IMR-90 (cell line): Measurements from ENCODE around the gene SLX4IP. TPM values are rescaled to one million over a fixed set of nuclear protein-coding genes. Genes with fewer than 3 reads are reported as not detected.

ENCODE experiments used
- ATAC-seq: fragments of 200-7000 bp; cut with Tn5 transposase; 2 replicates; pipeline ENCODE4 v1.9.1; 2020; ENCODE audit warnings: low read depth, mild to moderate bottlenecking, moderate library complexity
- BruUV-seq: library from RNA; stranded (reverse); fragments of 400-500 nt; replicated peaks from 2 replicates; lab custom pipeline; 2021; lab: Mats Ljungman, UMichigan
- CTCF ChIA-PET: fragments of 300-600 bp; formaldehyde crosslinking; extraction: SDS; loops from one replicate; lab custom pipeline; 2021; ENCODE audit warnings: antibody characterized with exemption; lab: Yijun Ruan, JAX
- POLR2A ChIA-PET: fragments of 300-600 bp; sonication (Branson Sonifier 250); formaldehyde crosslinking; loops from one replicate; lab custom pipeline; 2022; ENCODE audit warnings: antibody characterized with exemption; ENCODE audit not compliant: unreplicated experiment; lab: Charles Lee
- DNase-seq: peaks from one replicate; pipeline ENCODE4 v3.0.0; 2013
- H2AFZ ChIP-seq: replicated peaks from 2 replicates; pipeline ENCODE3; 2013; ENCODE audit warnings: low read length, mild to moderate bottlenecking; ENCODE audit not compliant: poor library complexity
- H2AK5ac ChIP-seq: 2 replicates; pipeline ENCODE4 v1.6.1; 2013; ENCODE audit warnings: low read depth, low read length, inconsistent platforms
- H2AK9ac ChIP-seq: replicated peaks from 2 replicates; pipeline ENCODE3; 2013; ENCODE audit warnings: mild to moderate bottlenecking, low read depth, low read length, moderate library complexity; ENCODE audit not compliant: poor library complexity
- H2BK120ac ChIP-seq: 2 replicates; pipeline ENCODE4 v1.6.1; 2013; ENCODE audit warnings: low read depth, low read length, inconsistent platforms
- H2BK15ac ChIP-seq: 3 replicates; pipeline ENCODE4 v1.6.1; 2013; ENCODE audit warnings: low read depth, low read length, inconsistent platforms
- H2BK20ac ChIP-seq: 2 replicates; pipeline ENCODE4 v1.6.1; 2013; ENCODE audit warnings: low read depth, mild to moderate bottlenecking, inconsistent platforms, low read length, moderate library complexity
- H2BK5ac ChIP-seq: 2 replicates; pipeline ENCODE4 v1.6.1; 2013; ENCODE audit warnings: mild to moderate bottlenecking, low read depth, low read length, inconsistent platforms; ENCODE audit not compliant: poor library complexity, severe bottlenecking
- H3K14ac ChIP-seq: replicated peaks from 2 replicates; pipeline ENCODE4 v1.6.1; 2013; ENCODE audit warnings: low read depth, low read length, inconsistent platforms
- H3K18ac ChIP-seq: 2 replicates; pipeline ENCODE4 v1.6.1; 2013; ENCODE audit warnings: low read depth, low read length, control low read depth
- H3K23ac ChIP-seq: 2 replicates; pipeline ENCODE4 v1.6.1; 2013; ENCODE audit warnings: low read depth, low read length, inconsistent platforms
- H3K27ac ChIP-seq: 2 replicates; pipeline ENCODE4 v1.5.1; 2013; ENCODE audit warnings: mild to moderate bottlenecking, control low read depth, low read length; ENCODE audit not compliant: insufficient read depth
- H3K27me3 ChIP-seq: 2 replicates; pipeline ENCODE4 v1.6.1; 2013; ENCODE audit warnings: low read length; ENCODE audit not compliant: control insufficient read depth, insufficient read depth
- H3K36me3 ChIP-seq: 2 replicates; pipeline ENCODE4 v1.6.1; 2013; ENCODE audit warnings: low read length, mixed read lengths; ENCODE audit not compliant: control insufficient read depth, insufficient read depth
- H3K4ac ChIP-seq: 2 replicates; pipeline ENCODE4 v1.6.1; 2013; ENCODE audit warnings: low read depth, low read length, inconsistent platforms
- H3K4me1 ChIP-seq: 2 replicates; pipeline ENCODE4 v1.6.1; 2013; ENCODE audit warnings: low read length, mixed read lengths; ENCODE audit not compliant: control insufficient read depth, insufficient read depth
- H3K4me2 ChIP-seq: 2 replicates; pipeline ENCODE4 v1.6.1; 2013; ENCODE audit warnings: low read depth, mild to moderate bottlenecking, control low read depth, low read length, moderate library complexity
- H3K4me3 ChIP-seq: 2 replicates; pipeline ENCODE4 v1.5.1; 2013; ENCODE audit warnings: low read depth, mild to moderate bottlenecking, control low read depth, low read length, moderate library complexity; ENCODE audit not compliant: insufficient read depth
- H3K56ac ChIP-seq: 2 replicates; pipeline ENCODE4 v1.6.1; 2013; ENCODE audit warnings: low read length, inconsistent platforms; ENCODE audit not compliant: insufficient read depth; ENCODE audit errors: extremely low read depth
- H3K79me1 ChIP-seq, 2 experiments: 2 replicates each; pipeline ENCODE4 v1.6.1; 2013; ENCODE audit warnings: low read length in 2 of 2, inconsistent platforms in 1 of 2, low read depth in 1 of 2
- H3K9ac ChIP-seq: 2 replicates; pipeline ENCODE4 v1.6.1; 2013; ENCODE audit warnings: low read depth, low read length, control low read depth
- H3K9me1 ChIP-seq: 2 replicates; pipeline ENCODE4 v1.6.1; 2013; ENCODE audit warnings: low read length, inconsistent platforms; ENCODE audit not compliant: insufficient read depth
- H3K9me3 ChIP-seq: 2 replicates; pipeline ENCODE4 v1.6.1; 2013; ENCODE audit warnings: low read length; ENCODE audit not compliant: control insufficient read depth, insufficient read depth
- H4K20me1 ChIP-seq: 2 replicates; pipeline ENCODE4 v1.6.1; 2013; ENCODE audit warnings: low read length, inconsistent platforms; ENCODE audit not compliant: insufficient read depth
- H4K5ac ChIP-seq: 2 replicates; pipeline ENCODE4 v1.6.1; 2013; ENCODE audit warnings: mild to moderate bottlenecking, low read depth, low read length, control low read depth
- H4K8ac ChIP-seq, 2 experiments: 2 replicates each; pipeline ENCODE4 v1.6.1; 2013; ENCODE audit warnings: low read depth in 2 of 2, low read length in 2 of 2, control low read depth in 1 of 2, inconsistent platforms in 1 of 2
- H4K91ac ChIP-seq: 2 replicates; pipeline ENCODE4 v1.6.1; 2013; ENCODE audit warnings: low read depth, low read length, inconsistent platforms; ENCODE audit not compliant: insufficient read depth
- CEBPB ChIP-seq: IDR thresholded peaks from 2 replicates; pipeline ENCODE4 v1.6.1; 2012; ENCODE audit warnings: low read depth, low read length, improper control_type of control experiment
- CHD1 ChIP-seq: IDR thresholded peaks from 2 replicates; pipeline ENCODE4 v1.6.1; 2012; ENCODE audit warnings: low read depth, low read length, improper control_type of control experiment
- MAZ ChIP-seq: IDR thresholded peaks from 2 replicates; pipeline ENCODE4 v1.6.1; 2012; ENCODE audit warnings: low read depth, mild to moderate bottlenecking, low read length, improper control_type of control experiment, moderate library complexity, borderline replicate concordance
- MXI1 ChIP-seq: IDR thresholded peaks from 2 replicates; pipeline ENCODE4 v1.6.1; 2012; ENCODE audit warnings: low read depth, mild to moderate bottlenecking, low read length, moderate library complexity, borderline replicate concordance
- POLR2A ChIP-seq: IDR thresholded peaks from 2 replicates; pipeline ENCODE4 v1.6.1; 2012; ENCODE audit warnings: mild to moderate bottlenecking, low read depth, low read length
- RAD21 ChIP-seq: IDR thresholded peaks from 2 replicates; pipeline ENCODE4 v1.6.1; 2012; ENCODE audit warnings: low read length, improper control_type of control experiment
- RFX5 ChIP-seq: IDR thresholded peaks from 2 replicates; pipeline ENCODE4 v1.8.0; 2012; ENCODE audit warnings: low read depth, mild to moderate bottlenecking, low read length, moderate library complexity
- SMC3 ChIP-seq: fragments of 150-350 bp; IDR thresholded peaks from 2 replicates; pipeline ENCODE4 v1.6.1; 2016; ENCODE audit warnings: low read depth, mild to moderate bottlenecking, antibody characterized with exemption, low read length, moderate library complexity
- WGBS, 2 experiments: methylation state at CpG; one replicate each; pipeline versions ENCODE4 v1.1.5 to v1.1.7; 2013; ENCODE audit warnings: missing lambda C conversion rate in 2 of 2; ENCODE audit not compliant: insufficient read length in 1 of 2; ENCODE audit errors: extremely low coverage in 2 of 2; 5-methylcytosine and 5-hydroxymethylcytosine counted together
- dilution Hi-C: fragments of 300-500 bp; cut with HindIII; formaldehyde crosslinking; loops from one replicate; pipeline ENCODE4 v1.14.3; 2018; ENCODE audit warnings: low sequenced_read_pairs; ENCODE audit not compliant: unreplicated experiment
- in situ Hi-C: fragments of 300-500 bp; cut with MboI; formaldehyde crosslinking; loops from 3 replicates; pipeline ENCODE4 v1.14.3; 2019; ENCODE audit warnings: low sequenced_read_pairs, inconsistent platforms, mixed read lengths
- intact Hi-C: fragments of 100-400 bp; cut with micrococcal nuclease; formaldehyde crosslinking; loops from 2 replicates; pipeline ENCODE4 v1.10.0; 2022
- polyA plus RNA-seq, 3 experiments: library from polyadenylated mRNA; depleted of rRNA; stranded (reverse); fragments of >200 nt; gene quantifications; 2 replicates each; pipeline ENCODE4 v1.2.3, GENCODE V29; 2012; ENCODE audit warnings: low replicate concordance in 1 of 3
- total RNA-seq: library from RNA; depleted of rRNA; stranded (reverse); fragments of >200 nt; gene quantifications from 2 replicates; pipeline ENCODE4 v1.2.3, GENCODE V29; 2012
- TF ChIP-seq, protein P1 (sequence below): conservative IDR thresholded peaks from 2 replicates; pipeline ENCODE4 v1.5.1; 2012; ENCODE audit warnings: mild to moderate bottlenecking, low read depth, low read length, improper control_type of control experiment

SLX4IP gene
- total and polyA plus RNA-seq, 2 of the 4 experiments (the other 2 are of a cell fraction) = 1.3 to 5.9 TPM

DNA sequence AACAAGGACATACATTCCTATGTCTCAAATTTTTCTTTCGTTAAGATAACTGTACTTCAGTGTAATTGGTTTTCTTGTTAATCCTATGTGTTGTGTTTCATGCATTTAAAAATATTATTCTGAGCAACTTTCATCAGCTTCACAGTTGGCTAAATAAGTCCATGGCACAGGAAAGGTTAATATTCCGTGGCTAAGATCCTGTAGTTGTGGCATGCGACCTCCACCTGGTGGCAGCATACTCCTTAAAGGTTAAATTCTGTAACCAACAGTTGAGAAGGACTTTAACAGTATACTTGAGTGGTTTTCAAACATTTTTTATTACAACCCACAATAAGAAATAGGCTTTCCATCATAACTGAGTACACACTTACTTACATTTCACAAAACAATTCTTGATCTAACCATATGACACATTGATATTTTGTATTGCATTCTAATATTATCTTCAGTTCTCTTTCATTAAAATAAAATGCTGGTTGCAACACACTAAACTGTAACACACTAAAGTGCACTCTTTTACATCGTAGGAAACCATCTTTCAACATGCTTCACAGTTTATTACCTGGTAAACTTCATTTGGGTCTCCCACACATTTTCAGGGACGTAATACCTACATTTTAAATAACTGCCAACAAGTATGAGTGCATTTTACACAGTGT lies 118.3 kb downstream of the SLX4IP start:
- Histone ChIP-seq H2AFZ (no peak overlapping the region), H3K27ac (no peak overlapping the region)
- 0 out of 2 replicates have a peak, but pooled peaks have one; percentile 25 for TF ChIP-seq POLR2A
- TF ChIP-seq MAZ = no peak
- TF ChIP-seq RFX5 = no peak
- peak; percentile 98 for TF ChIP-seq SMC3
- peak; percentile 95 for TF ChIP-seq RAD21
- TF ChIP-seq, protein P1, sequence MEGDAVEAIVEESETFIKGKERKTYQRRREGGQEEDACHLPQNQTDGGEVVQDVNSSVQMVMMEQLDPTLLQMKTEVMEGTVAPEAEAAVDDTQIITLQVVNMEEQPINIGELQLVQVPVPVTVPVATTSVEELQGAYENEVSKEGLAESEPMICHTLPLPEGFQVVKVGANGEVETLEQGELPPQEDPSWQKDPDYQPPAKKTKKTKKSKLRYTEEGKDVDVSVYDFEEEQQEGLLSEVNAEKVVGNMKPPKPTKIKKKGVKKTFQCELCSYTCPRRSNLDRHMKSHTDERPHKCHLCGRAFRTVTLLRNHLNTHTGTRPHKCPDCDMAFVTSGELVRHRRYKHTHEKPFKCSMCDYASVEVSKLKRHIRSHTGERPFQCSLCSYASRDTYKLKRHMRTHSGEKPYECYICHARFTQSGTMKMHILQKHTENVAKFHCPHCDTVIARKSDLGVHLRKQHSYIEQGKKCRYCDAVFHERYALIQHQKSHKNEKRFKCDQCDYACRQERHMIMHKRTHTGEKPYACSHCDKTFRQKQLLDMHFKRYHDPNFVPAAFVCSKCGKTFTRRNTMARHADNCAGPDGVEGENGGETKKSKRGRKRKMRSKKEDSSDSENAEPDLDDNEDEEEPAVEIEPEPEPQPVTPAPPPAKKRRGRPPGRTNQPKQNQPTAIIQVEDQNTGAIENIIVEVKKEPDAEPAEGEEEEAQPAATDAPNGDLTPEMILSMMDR = peak; percentile 85
- TF ChIP-seq CHD1 = no peak
- no peak for TF ChIP-seq MXI1
- 0 out of 2 replicates have a peak, but pooled peaks have one; percentile 0 for TF ChIP-seq CEBPB

More for the DNA sequence above, 118.3 kb downstream of the SLX4IP start:
- Histone ChIP-seq H2BK120ac (no peak overlapping the region), H2BK20ac (no peak overlapping the region), H2AK9ac (no peak overlapping the region), H3K9me1 (peaks cover 3% of the 10 kb centered on the region), H3K56ac (no peak overlapping the region), H3K4me3 (no peak overlapping the region), H2BK5ac (no peak overlapping the region), H2BK15ac (no peak overlapping the region), H4K91ac (no peak overlapping the region), H2AK5ac (no peak overlapping the region), H3K14ac (no peak overlapping the region), H4K5ac (no peak overlapping the region), H4K8ac (no peak overlapping the region), H3K18ac (no peak overlapping the region), H3K9ac (no peak overlapping the region), H3K4me2 (no peak overlapping the region), H3K36me3 (no peaks in the 10 kb centered on the region), H3K4me1 (peaks cover 11% of the 10 kb centered on the region), H3K79me1 (peaks cover 4 to 9% of the 10 kb centered on the region in 2 experiments; a peak in 2 of 4 replicates), H3K9me3 (no peaks in the 10 kb centered on the region), H3K23ac (no peak overlapping the region), H3K27me3 (no peaks in the 10 kb centered on the region), H4K20me1 (no peaks in the 10 kb centered on the region; the same call in 1 of the 2 replicates), H3K4ac (no peak overlapping the region)
- no TSS peak for BruUV-seq
- ChIA-PET POLR2A (no interaction called here), CTCF (interaction anchor here (0.6 to 1.1 kb wide), 4 partner anchors 10 to 720 kb away, joined by 3 to 4 read pairs (median 3); no protein-coding TSS in a partner anchor)
- WGBS, 2 experiments = no CpG with 5 or more reads among the region's 5 CpGs
- peak; percentile 88 for ATAC-seq
- DNase-seq = peak; percentile 82
- dilution Hi-C loops = no loop called here
- intact Hi-C loops = loop anchor here (1.0 to 10.0 kb wide), 6 partner anchors 118 to 991 kb away; no protein-coding TSS in a partner anchor
- in situ Hi-C loops = loop anchor here (5.0 kb wide), 2 partner anchors 719 to 989 kb away; no protein-coding TSS in a partner anchor
